DMS153 treated with DMSO at 0.1 percent for 48 hours (cell line): ENCODE results near the gene FN1.

Source experiments
- DNase-seq: peaks from one replicate; lab custom pipeline; 2025; ENCODE audit not compliant: unreplicated experiment; lab: John Stamatoyannopoulos, UW

Gene FN1

GRCh38 chr2:215442401-215442787 lies 6.5 kb upstream of the FN1 start:
- no peak for DNase-seq

- no peak for DNase-seq
These were observed 5.9 kb upstream of the FN1 start for GRCh38 chr2:215441560-215442400.

GRCh38 chr2:215439980-215440512 lies 4.2 kb upstream of the FN1 start:
- no peak for DNase-seq

GRCh38 chr2:215439404-215439803 lies 3.5 kb upstream of the FN1 start:
- DNase-seq, result no peak

- DNase-seq, result no peak
These were observed 1.7 kb upstream of the FN1 start for GRCh38 chr2:215437614-215438013.

GRCh38 chr2:215436705-215437565 lies 1.1 kb upstream of the FN1 start:
- DNase-seq, result no peak

GRCh38 chr2:215435280-215435869 lies 493 bp downstream of the FN1 start:
- no peak for DNase-seq

- no peak for DNase-seq
These were observed 1.2 kb downstream of the FN1 start for GRCh38 chr2:215434447-215435279.

- DNase-seq, result no peak
These were observed 2.9 kb downstream of the FN1 start for GRCh38 chr2:215432759-215433594.

GRCh38 chr2:215431778-215432758 lies 3.8 kb downstream of the FN1 start:
- DNase-seq, result no peak

GRCh38 chr2:215431290-215431689 lies 4.6 kb downstream of the FN1 start:
- no peak for DNase-seq

GRCh38 chr2:215430528-215431187 lies 5.2 kb downstream of the FN1 start:
- no peak for DNase-seq

GRCh38 chr2:215429424-215429823 lies 6.4 kb downstream of the FN1 start:
- no peak for DNase-seq

- DNase-seq, result no peak
These were observed 7.6 kb downstream of the FN1 start for GRCh38 chr2:215428060-215428910.

GRCh38 chr2:215427585-215427984 lies 8.3 kb downstream of the FN1 start:
- no peak for DNase-seq

- no peak for DNase-seq
These were observed 10.7 kb downstream of the FN1 start for GRCh38 chr2:215425021-215425782.
